Neutrophil (primary cell): ENCODE data around the gene KAT7.
"Not testable (repeated sequence)": the region's sequence is repeated elsewhere in the genome, so short reads cannot be mapped to it uniquely, and the experiment has no call there.

Source experiments
- H3K27ac ChIP-seq: fragments of 200-600 bp; sonication (generic); 2 replicates; pipeline ENCODE4 v1.5.1; 2016; ENCODE audit warnings: mild to moderate bottlenecking, moderate library complexity
- H3K27me3 ChIP-seq: fragments of 200-600 bp; sonication (generic); 2 replicates; pipeline ENCODE4 v1.6.0; 2016; ENCODE audit warnings: mild to moderate bottlenecking
- H3K36me3 ChIP-seq: fragments of 200-600 bp; sonication (generic); 2 replicates; pipeline ENCODE4 v1.5.1; 2017
- H3K4me1 ChIP-seq, 2 experiments: fragments of 200-600 bp in 1 of 2; sonication (generic) in 1 of 2; 1 replicate in 1 of 2; 2 replicates in 1 of 2; pipeline versions ENCODE4 v1.5.1 to v1.6.1; 2013 to 2016; ENCODE audit warnings: low read depth in 1 of 2, low read length in 1 of 2, mild to moderate bottlenecking in 1 of 2, moderate library complexity in 1 of 2; ENCODE audit not compliant: control insufficient read depth in 1 of 2, insufficient read depth in 1 of 2
- H3K4me3 ChIP-seq, 2 experiments: fragments of 200-600 bp in 1 of 2; sonication (generic) in 1 of 2; 1 replicate in 1 of 2; 2 replicates in 1 of 2; pipeline ENCODE4 v1.5.1; 2013 to 2016; ENCODE audit warnings: low read depth in 1 of 2, low read length in 1 of 2, mild to moderate bottlenecking in 1 of 2, moderate library complexity in 1 of 2
- H3K9me3 ChIP-seq: fragments of 200-600 bp; sonication (generic); 2 replicates; pipeline ENCODE4 v1.5.1; 2016
- CTCF ChIP-seq: fragments of 200-600 bp; sonication (generic); IDR thresholded peaks from 2 replicates; pipeline ENCODE4 v1.5.1; 2016; ENCODE audit warnings: antibody characterized with exemption

KAT7 gene

GRCh38 chr17:49820773-49821172 is 32.3 kb downstream of the KAT7 start:
- Histone ChIP-seq H3K27ac (no peak overlapping the region), H3K4me1 (no peaks in the 10 kb centered on the region), H3K4me3 (no peak overlapping the region), H3K36me3 (peaks cover 92% of the 10 kb centered on the region), H3K27me3 (no peaks in the 10 kb centered on the region), H3K9me3 (no peaks in the 10 kb centered on the region)
- no peak for TF ChIP-seq CTCF

GRCh38 chr17:49821466-49821865 is 33.0 kb downstream of the KAT7 start:
- Histone ChIP-seq H3K36me3 (peaks cover 92% of the 10 kb centered on the region), H3K4me3 (no peak overlapping the region), H3K4me1 (no peaks in the 10 kb centered on the region), H3K27ac (no peak overlapping the region), H3K9me3 (no peaks in the 10 kb centered on the region), H3K27me3 (no peaks in the 10 kb centered on the region)
- no peak for TF ChIP-seq CTCF

GRCh38 chr17:49821916-49822315 is 33.4 kb downstream of the KAT7 start:
- Histone ChIP-seq H3K4me1 (no peaks in the 10 kb centered on the region), H3K27ac (no peak overlapping the region), H3K4me3 (no peak overlapping the region), H3K36me3 (peaks cover 92% of the 10 kb centered on the region), H3K9me3 (no peaks in the 10 kb centered on the region), H3K27me3 (no peaks in the 10 kb centered on the region)
- no peak for TF ChIP-seq CTCF

GRCh38 chr17:49822829-49823228 is 34.3 kb downstream of the KAT7 start:
- no peaks in the 10 kb centered on the region for H3K4me1 ChIP-seq
- no peak for TF ChIP-seq CTCF
- peaks cover 92% of the 10 kb centered on the region for H3K36me3 ChIP-seq
- H3K27me3 ChIP-seq = no peaks in the 10 kb centered on the region
- H3K27ac ChIP-seq = no peak overlapping the region
- H3K4me3 ChIP-seq = no peak overlapping the region
- no peaks in the 10 kb centered on the region for H3K9me3 ChIP-seq

- no peak overlapping the region for H3K27ac ChIP-seq
- TF ChIP-seq CTCF = no peak
- no peak overlapping the region for H3K4me3 ChIP-seq
- peaks cover 0 to 7% of the 10 kb centered on the region in 2 experiments for H3K4me1 ChIP-seq
- no peaks in the 10 kb centered on the region for H3K27me3 ChIP-seq
- H3K9me3 ChIP-seq = no peaks in the 10 kb centered on the region
- peaks cover 88% of the 10 kb centered on the region for H3K36me3 ChIP-seq
These were observed 35.1 kb downstream of the KAT7 start for GRCh38 chr17:49823614-49824013.

- Histone ChIP-seq H3K9me3 (no peaks in the 10 kb centered on the region), H3K27ac (no peak overlapping the region), H3K4me3 (no peak overlapping the region), H3K36me3 (peaks cover 92% of the 10 kb centered on the region), H3K27me3 (no peaks in the 10 kb centered on the region), H3K4me1 (peaks cover 0 to 8% of the 10 kb centered on the region in 2 experiments)
- no peak for TF ChIP-seq CTCF
These were observed 37.2 kb downstream of the KAT7 start for GRCh38 chr17:49825645-49826044.

GRCh38 chr17:49828325-49828724 is 39.8 kb downstream of the KAT7 start:
- not testable (repeated sequence) for H3K27me3 ChIP-seq, H3K4me3 ChIP-seq, H3K4me1 ChIP-seq, H3K9me3 ChIP-seq
- Histone ChIP-seq H3K27ac (peak overlapping the region; percentile 64), H3K36me3 (peaks cover 90% of the 10 kb centered on the region)
